Measurements from ENCODE around the gene COL15A1.

GRCh38 chr9:99109522-99109921 lies 165.8 kb downstream of the COL15A1 start:
- TF ChIP-seq CTCF (optimal IDR thresholded peaks at IDR 0.05 in 1 of 3, IDR thresholded peaks at IDR 0.05 in 1 of 3, conservative IDR thresholded peaks at IDR 0.05 in 1 of 3; ENCODE audit: extremely low read depth in 1 of 3, insufficient read depth in 2 of 3, low read length in 3 of 3) (no peak), EZH2 (IDR thresholded peaks at IDR 0.05; ENCODE audit: low read length) (no peak)
